ENCODE results near the gene POLR2H.

The POLR2H gene

GRCh38 chr3:184361532-184361931, at the start of gene POLR2H, which contains the start of gene CLCN2:
Gene POLR2H (plus strand): TSS chr3:184361710. CDS start chr3:184363493, 1,783 bp downstream.
Gene CLCN2 (minus strand): TSS chr3:184361605. CDS start chr3:184361479, 126 bp downstream.
- DNase-seq: peak in 12 of 14 donors; percentile 24 to 82 (median 65)

- DNase-seq: peak; percentile 47 to 96 (median 88)
Observed at GRCh38 chr3:184314363-184314699, 47.2 kb upstream of the POLR2H start, which contains the start of gene EIF4G1. Gene EIF4G1 (plus strand): TSS chr3:184314606. CDS start chr3:184315797, 1,191 bp downstream.

- peak in 13 of 14 donors; percentile 13 to 83 (median 60) for DNase-seq
Observed at GRCh38 chr3:184314700-184315542, 46.6 kb upstream of the POLR2H start.

- no peak for DNase-seq
Observed at GRCh38 chr3:184315543-184315867, 46.0 kb upstream of the POLR2H start.

GRCh38 chr3:184315871-184316661, 45.4 kb upstream of the POLR2H start:
- peak in 1 of 14 donors; percentile 9 for DNase-seq

- DNase-seq: no peak
Observed at GRCh38 chr3:184316792-184317191, 44.7 kb upstream of the POLR2H start.

GRCh38 chr3:184317201-184317600, 44.3 kb upstream of the POLR2H start:
- no peak for DNase-seq

- DNase-seq: peak; percentile 21 to 94 (median 82)
Observed at GRCh38 chr3:184320104-184320445, 41.4 kb upstream of the POLR2H start.

GRCh38 chr3:184321666-184322065, 39.8 kb upstream of the POLR2H start:
- DNase-seq: no peak

- no peak for DNase-seq
Observed at GRCh38 chr3:184322731-184323487, 38.6 kb upstream of the POLR2H start.

GRCh38 chr3:184323696-184324095, 37.8 kb upstream of the POLR2H start:
- no peak for DNase-seq

- no peak for DNase-seq
Observed at GRCh38 chr3:184325269-184325668, 36.2 kb upstream of the POLR2H start.

- no peak for DNase-seq
Observed at GRCh38 chr3:184325715-184326369, 35.7 kb upstream of the POLR2H start.

GRCh38 chr3:184327171-184327570, 34.3 kb upstream of the POLR2H start:
- no peak for DNase-seq

- no peak for DNase-seq
Observed at GRCh38 chr3:184328516-184328915, 33.0 kb upstream of the POLR2H start.

GRCh38 chr3:184332370-184333090, 29.0 kb upstream of the POLR2H start:
- no peak for DNase-seq

GRCh38 chr3:184333190-184333589, 28.3 kb upstream of the POLR2H start:
- DNase-seq: no peak

GRCh38 chr3:184333700-184334099, 27.8 kb upstream of the POLR2H start:
- no peak for DNase-seq

GRCh38 chr3:184334470-184335158, 26.9 kb upstream of the POLR2H start:
- peak in 1 of 14 donors; percentile 25 for DNase-seq

GRCh38 chr3:184335291-184335660, 26.2 kb upstream of the POLR2H start:
- DNase-seq: peak in 1 of 14 donors; percentile 62
